GDM1 (cell line): ENCODE measurements around the gene SRPK3.
"Not testable (repeated sequence)": the region's sequence is repeated elsewhere in the genome, so short reads cannot be mapped to it uniquely, and the experiment has no call there.

Experiments used
- DNase-seq: peaks from one replicate; lab custom pipeline; 2025; lab: John Stamatoyannopoulos, UW

Gene SRPK3

DNA sequence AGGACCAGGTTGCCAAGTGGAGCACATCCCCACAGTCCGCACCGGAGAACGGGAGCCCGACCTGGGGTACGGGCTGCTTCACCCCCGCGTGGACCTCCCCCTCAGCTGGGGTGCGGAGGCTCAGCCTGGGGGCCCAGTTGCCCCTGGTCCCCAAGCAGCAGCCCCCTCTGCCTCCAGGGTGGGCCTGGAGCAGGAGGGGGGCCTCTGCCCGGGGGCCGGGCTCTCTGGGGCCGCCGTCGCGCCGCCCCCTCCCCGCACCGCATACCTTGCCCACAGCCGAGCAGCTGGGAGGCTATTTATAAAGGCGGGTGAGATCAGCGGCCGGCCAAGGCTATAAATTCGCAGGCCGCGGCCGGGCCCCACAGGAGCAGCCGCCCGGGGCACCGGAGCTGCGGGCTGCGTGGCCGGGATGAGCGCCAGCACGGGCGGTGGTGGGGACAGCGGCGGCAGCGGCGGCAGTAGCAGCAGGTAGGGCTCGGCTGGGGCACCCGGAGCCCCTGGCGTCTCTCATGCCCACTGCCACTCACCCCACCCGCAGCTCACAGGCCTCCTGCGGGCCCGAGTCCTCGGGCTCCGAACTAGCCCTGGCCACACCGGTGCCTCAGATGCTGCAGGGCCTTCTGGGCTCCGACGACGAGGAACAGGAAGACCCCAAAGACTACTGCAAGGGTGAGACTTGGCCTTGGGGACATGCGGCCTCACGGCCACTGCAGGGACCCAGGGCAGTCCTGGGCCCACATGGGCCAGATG lies at the start of gene SRPK3:
TSS of gene SRPK3 (plus strand) at position 364 of the 750 bp plus-strand sequence. CDS start at position 410, 46 bp downstream.
- DNase-seq = no peak

- no peak for DNase-seq
Measured at GRCh38 chrX:153731117-153731844, 49.6 kb upstream of the SRPK3 start.

GRCh38 chrX:153731845-153732215 lies 49.0 kb upstream of the SRPK3 start:
- no peak for DNase-seq

GRCh38 chrX:153732401-153732800 lies 48.4 kb upstream of the SRPK3 start:
- no peak for DNase-seq

- no peak for DNase-seq
Measured at GRCh38 chrX:153733651-153734240, 47.1 kb upstream of the SRPK3 start.

- DNase-seq = no peak
Measured at GRCh38 chrX:153734871-153735270, 46.0 kb upstream of the SRPK3 start.

- no peak for DNase-seq
Measured at GRCh38 chrX:153735274-153735673, 45.6 kb upstream of the SRPK3 start.

DNA sequence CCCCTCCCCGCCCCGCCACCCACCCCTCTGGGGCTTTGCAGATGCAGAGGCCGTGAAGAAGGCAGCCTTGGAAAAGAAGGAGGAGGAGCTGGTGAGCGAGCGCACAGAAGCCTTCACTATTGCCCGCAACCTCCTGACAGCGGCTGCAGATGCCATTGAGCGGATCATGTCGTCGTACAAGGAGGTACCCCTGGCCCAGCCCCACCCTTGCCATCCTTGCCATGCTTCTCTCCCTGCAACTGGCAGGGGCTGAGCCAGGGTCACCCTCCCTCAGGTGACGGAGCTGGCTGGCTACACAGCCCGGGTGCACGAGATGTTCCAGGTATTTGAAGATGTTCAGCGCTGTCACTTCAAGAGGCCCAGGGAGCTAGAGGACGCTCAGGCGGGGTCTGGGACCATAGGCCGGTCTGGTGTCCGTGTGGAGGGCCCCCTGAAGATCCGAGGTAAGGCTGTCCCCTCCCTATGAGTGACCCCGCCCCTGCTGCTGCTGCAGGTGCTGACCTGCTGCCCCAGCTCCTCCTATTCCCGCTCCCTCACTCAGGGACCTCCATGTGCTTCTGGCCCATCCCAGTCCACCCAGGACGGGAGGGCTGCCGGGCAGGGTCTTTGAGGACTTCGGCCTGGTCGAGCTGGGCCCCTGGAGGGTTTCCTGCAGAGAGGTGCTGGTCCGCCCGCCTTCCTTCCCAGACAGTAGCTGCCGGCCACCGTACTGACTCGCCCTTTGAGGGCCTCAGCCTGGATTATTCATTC lies 44.6 kb upstream of the SRPK3 start:
- DNase-seq = no peak

DNA sequence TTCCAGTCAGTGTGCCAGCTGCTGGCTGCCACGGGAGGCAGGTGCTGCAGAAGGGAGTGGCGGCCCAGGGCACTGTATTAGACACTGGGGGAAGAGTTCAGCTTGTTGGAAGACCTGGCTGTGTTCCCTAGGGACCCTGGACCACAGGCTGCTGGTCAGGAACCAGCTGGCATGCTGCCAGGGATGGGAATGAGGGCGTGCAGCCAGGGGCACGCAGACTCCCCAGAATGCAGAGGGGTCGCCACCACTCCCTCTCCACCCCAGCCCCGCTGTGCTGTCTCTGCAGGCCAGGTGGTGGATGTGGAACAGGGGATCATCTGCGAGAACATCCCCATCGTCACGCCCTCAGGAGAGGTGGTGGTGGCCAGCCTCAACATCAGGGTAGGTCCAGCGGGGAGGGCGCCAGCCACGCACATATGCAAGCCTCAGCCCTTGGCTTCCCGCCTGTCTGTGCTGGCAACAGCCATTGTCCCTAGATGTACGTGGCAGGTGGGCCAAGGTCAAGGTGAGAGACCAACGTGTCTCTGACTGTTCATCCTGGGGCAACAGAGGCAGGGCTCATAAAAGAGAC lies 43.9 kb upstream of the SRPK3 start:
- DNase-seq = no peak

GRCh38 chrX:153738056-153738605 lies 42.7 kb upstream of the SRPK3 start:
- no peak for DNase-seq

DNA sequence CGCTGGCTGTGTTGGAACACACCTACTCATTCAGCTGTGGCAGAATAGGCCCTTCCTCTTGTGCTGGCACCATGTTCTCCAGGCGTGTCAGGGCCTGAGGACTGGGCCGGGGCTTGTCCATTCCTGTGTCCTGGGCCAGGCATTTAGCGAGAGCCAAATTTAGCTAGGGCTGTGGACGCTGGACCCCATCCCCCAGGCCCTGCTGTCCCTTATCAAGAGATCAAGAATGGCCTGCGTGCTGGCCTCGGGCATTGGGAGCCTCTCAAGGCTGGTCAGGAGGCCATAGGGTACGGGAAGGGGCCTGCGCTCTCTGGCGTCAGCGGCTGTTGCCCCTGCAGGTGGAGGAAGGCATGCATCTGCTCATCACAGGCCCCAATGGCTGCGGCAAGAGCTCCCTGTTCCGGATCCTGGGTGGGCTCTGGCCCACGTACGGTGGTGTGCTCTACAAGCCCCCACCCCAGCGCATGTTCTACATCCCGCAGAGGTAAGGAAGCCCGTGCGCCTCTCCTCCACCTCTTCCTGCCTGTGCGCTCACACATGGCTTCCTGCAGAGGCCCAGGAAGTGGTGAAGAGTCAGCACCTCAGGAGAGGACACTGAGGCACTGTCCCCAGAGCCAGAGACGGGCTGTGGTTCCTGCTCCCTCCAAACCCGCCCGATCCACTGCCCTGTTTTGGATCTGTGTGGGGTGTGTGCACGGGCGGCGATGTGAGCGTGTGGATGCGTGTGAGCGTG lies 40.9 kb upstream of the SRPK3 start:
- no peak for DNase-seq

DNA sequence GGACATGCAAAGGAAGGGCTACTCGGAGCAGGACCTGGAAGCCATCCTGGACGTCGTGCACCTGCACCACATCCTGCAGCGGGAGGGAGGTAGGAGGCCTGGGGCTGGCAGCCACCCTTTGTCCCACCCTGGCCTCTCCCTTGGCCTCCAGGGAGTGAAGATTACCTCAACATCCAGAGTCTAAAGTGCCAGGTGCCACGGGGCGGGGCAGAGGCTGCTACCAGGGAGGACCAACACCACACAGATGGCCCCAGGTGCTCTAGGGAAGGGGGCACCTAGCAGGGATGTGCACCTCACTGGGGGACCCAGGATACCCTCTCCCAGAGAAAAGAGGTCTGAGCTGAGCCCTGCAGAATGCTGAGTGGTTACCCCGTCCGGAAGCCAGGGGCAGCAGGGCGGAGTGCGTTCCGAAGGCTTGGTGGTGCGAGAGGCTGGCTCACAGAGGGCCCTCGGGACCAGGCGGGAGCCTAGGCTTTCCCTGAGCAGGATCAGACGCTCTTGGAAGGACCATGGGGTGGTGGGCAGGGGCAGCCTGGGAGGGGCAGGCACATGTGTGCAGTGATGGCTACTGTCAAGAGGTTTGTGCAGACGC lies 40.1 kb upstream of the SRPK3 start:
- DNase-seq = no peak

GRCh38 chrX:153741446-153741845 lies 39.4 kb upstream of the SRPK3 start:
- DNase-seq = no peak

DNA sequence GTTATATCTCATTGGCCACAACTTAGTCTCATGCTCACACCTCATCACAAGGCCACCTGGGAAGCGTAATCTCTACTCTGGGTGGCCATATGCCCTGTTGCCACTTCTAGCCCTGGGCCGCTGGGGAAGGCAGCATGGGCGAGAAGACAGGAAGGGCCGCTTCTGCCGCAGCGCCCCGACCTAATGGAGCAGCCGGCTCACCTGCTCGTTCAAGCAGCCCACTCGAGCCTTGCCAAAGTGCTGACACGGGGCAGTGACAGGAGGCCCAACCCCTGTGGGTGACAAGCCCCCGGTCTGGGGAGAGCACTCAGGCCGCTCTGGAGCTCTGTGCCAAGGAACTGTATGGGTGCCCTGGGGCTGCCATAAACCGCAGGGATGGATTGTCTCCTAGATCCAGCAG lies 38.7 kb upstream of the SRPK3 start:
- not testable (repeated sequence) for DNase-seq

GRCh38 chrX:153742796-153743467 lies 37.9 kb upstream of the SRPK3 start:
- DNase-seq = not testable (repeated sequence)

- not testable (repeated sequence) for DNase-seq
Measured at GRCh38 chrX:153743468-153744209, 37.2 kb upstream of the SRPK3 start.

DNA sequence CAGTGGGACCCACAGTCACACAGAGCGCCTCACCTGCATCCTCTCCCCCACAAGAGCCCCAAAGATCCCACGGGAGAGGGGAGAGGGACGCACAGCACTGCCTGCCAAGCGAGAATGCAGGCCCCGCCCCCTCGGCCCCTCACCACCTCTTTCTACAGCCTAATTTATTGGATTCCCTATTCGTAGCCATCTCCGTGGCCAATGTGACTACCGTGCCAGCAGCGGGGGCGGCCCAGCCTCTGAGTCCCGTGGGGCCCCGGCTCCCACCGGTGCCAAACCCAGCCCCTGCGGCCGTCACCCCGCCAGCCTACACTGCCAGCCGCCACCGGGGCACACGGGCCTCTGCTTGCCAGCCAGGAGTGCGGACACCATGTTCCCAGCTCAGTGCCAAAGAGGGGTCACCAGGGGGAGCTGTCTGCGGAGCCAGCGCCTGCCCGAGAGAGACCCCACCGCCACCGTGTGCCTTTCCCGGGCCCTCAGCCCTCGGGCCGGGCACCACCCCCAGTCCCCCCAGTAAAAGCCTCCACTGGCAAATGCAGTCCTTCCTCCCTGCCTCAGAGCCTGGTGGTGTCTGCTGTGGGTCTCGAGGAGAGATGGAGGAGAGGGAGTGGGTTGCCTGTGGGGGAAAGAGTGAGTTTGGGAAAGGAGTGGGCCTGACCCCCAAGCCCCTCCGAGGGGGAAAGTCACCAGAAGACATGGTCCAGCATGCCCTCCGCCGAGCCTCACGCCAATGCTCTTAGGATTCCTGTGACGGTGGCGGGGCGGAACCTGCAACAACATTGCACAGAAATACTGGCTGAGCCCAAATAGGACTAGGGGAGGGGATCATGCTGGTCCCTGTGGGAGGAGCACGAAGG lies 36.4 kb upstream of the SRPK3 start:
- no peak for DNase-seq

GRCh38 chrX:153745067-153745433 lies 35.8 kb upstream of the SRPK3 start:
- not testable (repeated sequence) for DNase-seq
